Ascending aorta (tissue), 2 donors: ENCODE results near the gene CAMK1G. TPM values are rescaled to one million over a fixed set of nuclear protein-coding genes. Genes with fewer than 3 reads are reported as not detected.

Source experiments
- DNase-seq, 2 donors: peaks; one replicate each; pipeline ENCODE4 v3.0.0-alpha.2; 2019; ENCODE audit warnings: low spot score in 2 of 2
- H3K27ac ChIP-seq, 2 donors: fragments of 200-600 bp; sonication (generic); one replicate each; pipeline ENCODE4 v1.5.1; 2016 to 2017; ENCODE audit warnings: mild to moderate bottlenecking in 1 of 2
- H3K27me3 ChIP-seq: fragments of 200-600 bp; sonication (generic); one replicate; pipeline ENCODE4 v1.5.1; 2017
- H3K36me3 ChIP-seq, 2 donors: fragments of 200-600 bp; sonication (generic); one replicate each; pipeline ENCODE4 v1.5.1; 2016
- H3K4me1 ChIP-seq, 2 donors: fragments of 200-600 bp; sonication (generic); one replicate each; pipeline ENCODE4 v1.5.1; 2016 to 2017; ENCODE audit warnings: mild to moderate bottlenecking in 1 of 2
- H3K4me3 ChIP-seq, 2 donors: fragments of 200-600 bp; sonication (generic); one replicate each; pipeline ENCODE4 v1.5.1; 2016 to 2017; ENCODE audit warnings: mild to moderate bottlenecking in 1 of 2
- H3K9me3 ChIP-seq, 2 donors: fragments of 200-600 bp; sonication (generic); one replicate each; pipeline ENCODE4 v1.5.1; 2016
- intact Hi-C: fragments of 100-400 bp; cut with DNase I; formaldehyde crosslinking; loops from one replicate; pipeline ENCODE4 v1.15.1; 2023
- total RNA-seq: library from RNA; depleted of rRNA; stranded (reverse); fragments of >200 nt; gene quantifications from one replicate; pipeline ENCODE4 v1.1.0, GENCODE V29; 2016
- TF ChIP-seq, protein P1 (sequence below), 3 experiments: fragments of 200-600 bp in 2 of 3; fragments of 450-650 bp in 1 of 3; sonication (generic) in 2 of 3; IDR thresholded peaks; one replicate each; pipeline ENCODE4 v1.5.1; 2016 to 2019; ENCODE audit warnings: antibody characterized with exemption in 3 of 3, mild to moderate bottlenecking in 1 of 3, moderate library complexity in 1 of 3

The CAMK1G gene
- total RNA-seq, 1 donor from 2014 or later: not detected

GRCh38 chr1:209618291-209618690 lies 34.8 kb downstream of the CAMK1G start:
- Histone ChIP-seq H3K9me3 (no peaks in the 10 kb centered on the region), H3K27me3 (no peaks in the 10 kb centered on the region), H3K36me3 (no peaks in the 10 kb centered on the region), H3K27ac (no peak overlapping the region), H3K4me3 (no peak overlapping the region), H3K4me1 (no peaks in the 10 kb centered on the region)
- no peak for DNase-seq
- TF ChIP-seq, protein P1, sequence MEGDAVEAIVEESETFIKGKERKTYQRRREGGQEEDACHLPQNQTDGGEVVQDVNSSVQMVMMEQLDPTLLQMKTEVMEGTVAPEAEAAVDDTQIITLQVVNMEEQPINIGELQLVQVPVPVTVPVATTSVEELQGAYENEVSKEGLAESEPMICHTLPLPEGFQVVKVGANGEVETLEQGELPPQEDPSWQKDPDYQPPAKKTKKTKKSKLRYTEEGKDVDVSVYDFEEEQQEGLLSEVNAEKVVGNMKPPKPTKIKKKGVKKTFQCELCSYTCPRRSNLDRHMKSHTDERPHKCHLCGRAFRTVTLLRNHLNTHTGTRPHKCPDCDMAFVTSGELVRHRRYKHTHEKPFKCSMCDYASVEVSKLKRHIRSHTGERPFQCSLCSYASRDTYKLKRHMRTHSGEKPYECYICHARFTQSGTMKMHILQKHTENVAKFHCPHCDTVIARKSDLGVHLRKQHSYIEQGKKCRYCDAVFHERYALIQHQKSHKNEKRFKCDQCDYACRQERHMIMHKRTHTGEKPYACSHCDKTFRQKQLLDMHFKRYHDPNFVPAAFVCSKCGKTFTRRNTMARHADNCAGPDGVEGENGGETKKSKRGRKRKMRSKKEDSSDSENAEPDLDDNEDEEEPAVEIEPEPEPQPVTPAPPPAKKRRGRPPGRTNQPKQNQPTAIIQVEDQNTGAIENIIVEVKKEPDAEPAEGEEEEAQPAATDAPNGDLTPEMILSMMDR (IDR thresholded peaks at IDR 0.05): no peak
- intact Hi-C loops: no loop called here

DNA sequence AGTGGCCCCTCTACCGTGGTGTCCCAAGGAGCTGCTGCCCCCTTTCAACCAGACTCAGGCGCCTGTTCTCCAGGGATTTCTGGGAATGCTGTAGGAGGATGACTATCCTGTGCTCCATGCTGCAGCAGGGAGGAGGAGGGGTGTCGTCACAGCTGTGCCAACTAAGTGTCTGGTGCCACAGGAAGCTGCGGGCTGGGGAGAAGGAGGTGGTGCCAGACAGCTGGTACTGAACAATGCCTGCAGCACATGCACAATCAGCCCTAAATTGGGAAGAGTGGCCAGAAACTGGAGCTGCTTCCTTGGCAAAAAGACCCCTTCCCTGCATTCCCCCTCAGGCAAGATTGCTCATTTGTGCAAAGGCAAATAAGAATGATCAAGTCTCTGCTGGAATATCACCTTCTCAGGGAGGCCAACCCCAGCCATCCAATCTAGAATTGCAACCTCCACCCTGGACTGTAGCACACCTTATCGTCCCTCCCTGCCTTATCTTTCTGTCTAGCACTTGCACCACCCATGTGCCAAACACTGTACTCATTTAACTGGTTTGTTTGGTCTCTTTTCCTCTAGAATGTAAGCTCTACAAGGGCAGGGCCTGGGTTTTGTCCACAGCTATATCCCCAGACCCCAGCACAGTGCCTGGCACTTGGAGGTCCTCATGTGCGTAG lies 35.4 kb downstream of the CAMK1G start:
- H3K4me1 ChIP-seq: no peaks in the 10 kb centered on the region
- no peaks in the 10 kb centered on the region for H3K36me3 ChIP-seq
- TF ChIP-seq, protein P1 (IDR thresholded peaks at IDR 0.05): no peak
- no peak overlapping the region for H3K27ac ChIP-seq
- no peak for DNase-seq
- H3K9me3 ChIP-seq: no peaks in the 10 kb centered on the region
- intact Hi-C loops: no loop called here
- H3K27me3 ChIP-seq: no peaks in the 10 kb centered on the region
- no peak overlapping the region for H3K4me3 ChIP-seq

GRCh38 chr1:209619696-209620486 lies 36.4 kb downstream of the CAMK1G start:
- intact Hi-C loops: no loop called here
- H3K4me1 ChIP-seq: no peaks in the 10 kb centered on the region
- TF ChIP-seq, protein P1 (IDR thresholded peaks at IDR 0.05): no peak
- H3K4me3 ChIP-seq: no peak overlapping the region
- H3K27ac ChIP-seq: no peak overlapping the region
- no peaks in the 10 kb centered on the region for H3K27me3 ChIP-seq
- no peak for DNase-seq
- no peaks in the 10 kb centered on the region for H3K9me3 ChIP-seq
- H3K36me3 ChIP-seq: no peaks in the 10 kb centered on the region

DNA sequence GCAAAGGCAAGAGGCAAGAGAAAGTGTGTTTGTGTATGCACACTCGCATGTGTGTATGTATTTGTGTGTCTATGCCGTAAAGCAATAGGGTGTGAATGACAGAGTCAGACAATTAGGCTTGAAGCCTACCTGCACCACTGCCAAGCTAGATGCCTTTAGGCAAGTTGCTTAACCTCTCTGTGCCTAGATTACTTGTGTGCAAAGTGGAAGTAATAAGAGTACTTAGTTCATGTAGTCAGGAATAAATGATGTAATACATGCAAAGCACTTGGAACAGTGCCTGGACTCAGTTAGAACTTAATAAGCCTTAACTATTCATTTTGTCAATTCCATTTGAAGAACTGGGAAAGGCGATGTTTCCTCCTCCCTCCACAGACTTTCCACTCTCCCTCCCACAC lies 37.0 kb downstream of the CAMK1G start:
- TF ChIP-seq, protein P1 (IDR thresholded peaks at IDR 0.05): no peak
- no peak overlapping the region for H3K4me3 ChIP-seq
- no peaks in the 10 kb centered on the region for H3K36me3 ChIP-seq
- H3K27ac ChIP-seq: no peak overlapping the region
- no peaks in the 10 kb centered on the region for H3K9me3 ChIP-seq
- intact Hi-C loops: no loop called here
- no peaks in the 10 kb centered on the region for H3K27me3 ChIP-seq
- peaks cover 2 to 4% of the 10 kb centered on the region in 2 donors for H3K4me1 ChIP-seq
- no peak for DNase-seq

GRCh38 chr1:209621286-209621685 lies 37.8 kb downstream of the CAMK1G start:
- TF ChIP-seq, protein P1 (IDR thresholded peaks at IDR 0.05): no peak
- H3K9me3 ChIP-seq: no peaks in the 10 kb centered on the region
- H3K36me3 ChIP-seq: no peaks in the 10 kb centered on the region
- no peak overlapping the region for H3K4me3 ChIP-seq
- no peak for DNase-seq
- H3K4me1 ChIP-seq: peaks cover 3 to 12% of the 10 kb centered on the region in 2 donors
- no peak overlapping the region for H3K27ac ChIP-seq
- intact Hi-C loops: no loop called here
- H3K27me3 ChIP-seq: no peaks in the 10 kb centered on the region
